ENCODE data around the gene PRRC2C. TPM values are rescaled to one million over a fixed set of nuclear protein-coding genes. Genes with fewer than 3 reads are reported as not detected.
"Not testable (repeated sequence)": the region's sequence is repeated elsewhere in the genome, so short reads cannot be mapped to it uniquely, and the experiment has no call there.

PRRC2C gene
- 44.3 TPM for polyA plus RNA-seq (2012; ENCODE audit: insufficient read depth, insufficient read length)

DNA sequence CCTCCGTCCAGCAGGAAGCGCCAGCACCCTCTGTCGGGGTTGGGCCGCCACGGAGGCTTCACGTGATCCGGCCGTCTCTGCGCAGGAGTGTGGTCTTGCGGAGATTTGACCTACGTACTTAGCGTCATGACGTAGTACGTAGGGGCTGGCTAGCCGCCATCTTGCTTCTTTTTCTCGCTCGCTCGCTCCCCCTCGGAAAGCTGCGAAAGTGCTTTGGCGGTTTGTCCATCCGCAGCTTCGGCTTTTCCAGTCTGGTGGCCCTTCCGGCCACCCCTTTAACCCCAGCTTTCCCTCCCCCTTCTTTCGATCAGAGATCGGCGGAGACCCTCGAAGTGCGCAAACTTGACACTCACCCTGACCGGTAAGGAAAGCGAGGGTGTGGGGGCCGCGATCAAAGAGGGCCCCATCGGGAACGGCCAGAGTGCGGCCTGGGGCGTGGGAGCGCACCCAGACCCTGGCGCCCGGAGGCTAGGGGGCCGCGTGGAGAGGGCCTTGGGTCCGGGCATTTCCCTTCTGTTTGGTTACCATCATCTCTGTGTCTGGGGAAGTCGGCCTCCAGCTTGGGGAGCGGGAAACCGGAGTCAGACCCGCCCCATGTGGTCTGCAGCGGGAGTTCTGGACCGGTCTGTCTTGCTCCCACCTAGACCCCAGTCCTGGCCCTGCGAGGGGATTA is at the start of gene PRRC2C:
Gene PRRC2C, plus strand, starts transcription at position 156 of the 673 bp plus-strand sequence. CDS start 26,559 bp downstream, outside the sequence.
- DNase-seq (ENCODE audit: low read depth, low spot score) = peak; percentile 96
- peak within 1 kb of the TSS; percentile 94 for H3K4me3 ChIP-seq (ENCODE audit: low read length)

GRCh38 chr1:171438441-171438840 is 46.9 kb upstream of the PRRC2C start:
- no peak for DNase-seq (ENCODE audit: low read depth, low spot score)
- no peak overlapping the region for H3K4me3 ChIP-seq (ENCODE audit: low read length)

DNA sequence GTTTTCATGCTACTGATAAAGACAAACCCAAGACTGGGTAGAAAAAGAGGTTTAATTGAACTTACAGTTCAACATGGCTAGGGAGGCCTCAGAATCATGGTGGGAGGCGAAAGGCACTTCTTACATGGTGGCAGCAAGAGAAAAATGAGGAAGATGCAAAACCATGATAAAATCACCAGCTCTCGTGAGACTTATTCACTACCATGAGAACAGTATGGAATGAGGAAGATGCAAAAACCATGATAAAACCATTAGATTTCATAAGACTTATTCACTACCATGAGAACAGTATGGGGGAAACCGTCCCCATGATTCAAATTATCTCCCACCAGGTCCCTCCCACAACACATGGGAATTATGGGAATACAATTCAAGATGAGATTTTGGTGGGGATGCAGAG is 45.1 kb upstream of the PRRC2C start:
- not testable (repeated sequence) for H3K4me3 ChIP-seq (ENCODE audit: low read length); DNase-seq (ENCODE audit: low read depth, low spot score)

GRCh38 chr1:171441278-171441895 is 43.9 kb upstream of the PRRC2C start:
- not testable (repeated sequence) for DNase-seq (ENCODE audit: low read depth, low spot score); H3K4me3 ChIP-seq (ENCODE audit: low read length)

GRCh38 chr1:171446386-171446785 is 38.9 kb upstream of the PRRC2C start:
- H3K4me3 ChIP-seq (ENCODE audit: low read length) = no peak overlapping the region
- no peak for DNase-seq (ENCODE audit: low read depth, low spot score)

- DNase-seq (ENCODE audit: low read depth, low spot score) = no peak
- H3K4me3 ChIP-seq (ENCODE audit: low read length) = no peak overlapping the region
These were observed 29.4 kb upstream of the PRRC2C start for GRCh38 chr1:171455967-171456366.

DNA sequence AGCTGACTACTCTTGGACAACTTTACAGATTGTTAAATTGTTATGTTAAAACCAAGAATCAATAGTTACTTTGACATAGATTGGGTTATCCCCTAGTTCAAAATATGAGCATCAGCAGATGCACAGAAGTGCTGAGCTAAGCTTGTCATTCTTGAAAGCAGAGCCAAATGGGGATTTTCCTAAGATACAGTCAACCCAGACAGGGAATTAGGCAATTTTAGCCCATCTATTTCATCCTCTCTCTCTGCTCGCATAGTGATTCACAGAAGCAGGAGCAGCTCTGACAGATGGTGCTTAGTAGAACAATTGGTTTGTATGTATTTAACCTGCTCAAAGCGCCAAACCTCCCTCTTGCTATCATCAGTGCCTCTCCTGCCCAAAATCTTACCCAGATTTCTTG is 27.9 kb upstream of the PRRC2C start:
- no peak overlapping the region for H3K4me3 ChIP-seq (ENCODE audit: low read length)
- DNase-seq (ENCODE audit: low read depth, low spot score) = no peak

DNA sequence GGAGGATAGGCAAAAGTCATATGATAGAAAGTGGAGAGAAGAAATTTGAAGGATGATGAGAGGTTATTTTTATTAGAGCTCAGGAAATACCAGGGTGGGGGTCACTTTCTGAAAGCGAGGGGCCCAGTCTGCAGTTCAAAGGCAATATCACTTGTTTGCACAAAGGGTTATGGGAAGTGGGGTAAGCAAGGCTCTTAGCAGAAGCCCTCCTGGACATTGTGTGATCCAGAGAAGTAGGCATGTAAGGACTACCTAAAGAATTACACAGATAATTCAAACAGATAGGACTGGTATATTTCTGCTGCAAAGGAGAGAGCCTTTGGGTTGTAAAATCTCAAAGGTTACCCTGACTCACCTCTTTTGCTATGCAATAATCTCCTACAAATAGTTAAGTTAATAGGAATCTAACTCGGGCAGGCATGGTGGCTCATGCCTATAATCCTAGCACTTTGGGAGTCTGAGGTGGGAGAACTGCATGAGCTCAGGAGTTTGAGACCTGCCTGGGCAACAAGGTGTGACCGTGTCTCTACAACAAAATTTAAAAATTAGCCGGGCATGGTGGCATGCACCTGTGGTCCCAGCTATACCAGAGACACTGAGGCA is 25.2 kb upstream of the PRRC2C start:
- DNase-seq (ENCODE audit: low read depth, low spot score) = no peak
- no peak overlapping the region for H3K4me3 ChIP-seq (ENCODE audit: low read length)

GRCh38 chr1:171467626-171468025 is 17.7 kb upstream of the PRRC2C start:
- H3K4me3 ChIP-seq (ENCODE audit: low read length) = no peak overlapping the region
- no peak for DNase-seq (ENCODE audit: low read depth, low spot score)

- DNase-seq (ENCODE audit: low read depth, low spot score) = no peak
- H3K4me3 ChIP-seq (ENCODE audit: low read length) = no peak overlapping the region
These were observed 17.1 kb upstream of the PRRC2C start for GRCh38 chr1:171468120-171468750.

DNA sequence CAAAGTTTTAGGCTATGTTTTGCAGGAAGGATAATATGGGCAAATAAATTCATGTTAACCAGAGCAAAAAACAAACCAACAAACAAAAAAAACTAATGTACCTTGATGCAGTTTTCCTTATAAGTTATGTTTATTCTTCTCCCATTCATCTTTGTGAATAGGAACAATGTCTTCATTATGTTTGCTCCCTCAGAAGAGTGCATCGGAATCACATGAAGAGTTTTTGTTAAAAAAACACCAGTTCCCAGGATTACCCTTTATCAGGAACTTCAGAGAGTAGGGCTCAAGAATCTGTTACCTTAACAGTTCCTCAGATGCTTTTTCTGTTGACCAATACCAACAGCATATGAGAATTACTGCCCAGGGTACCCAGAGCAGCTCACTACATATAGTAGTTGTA is 14.6 kb upstream of the PRRC2C start:
- DNase-seq (ENCODE audit: low read depth, low spot score) = no peak
- no peak overlapping the region for H3K4me3 ChIP-seq (ENCODE audit: low read length)

GRCh38 chr1:171472183-171472647 is 13.1 kb upstream of the PRRC2C start:
- H3K4me3 ChIP-seq (ENCODE audit: low read length) = no peak overlapping the region
- no peak for DNase-seq (ENCODE audit: low read depth, low spot score)

- DNase-seq (ENCODE audit: low read depth, low spot score) = no peak
- H3K4me3 ChIP-seq (ENCODE audit: low read length) = no peak overlapping the region
These were observed 8.5 kb upstream of the PRRC2C start for GRCh38 chr1:171476829-171477228.

GRCh38 chr1:171477804-171478203 is 7.5 kb upstream of the PRRC2C start:
- no peak overlapping the region for H3K4me3 ChIP-seq (ENCODE audit: low read length)
- DNase-seq (ENCODE audit: low read depth, low spot score) = no peak

- DNase-seq (ENCODE audit: low read depth, low spot score) = peak; percentile 28
- no peak overlapping the region for H3K4me3 ChIP-seq (ENCODE audit: low read length)
These were observed 5.3 kb upstream of the PRRC2C start for GRCh38 chr1:171480035-171480434.

DNA sequence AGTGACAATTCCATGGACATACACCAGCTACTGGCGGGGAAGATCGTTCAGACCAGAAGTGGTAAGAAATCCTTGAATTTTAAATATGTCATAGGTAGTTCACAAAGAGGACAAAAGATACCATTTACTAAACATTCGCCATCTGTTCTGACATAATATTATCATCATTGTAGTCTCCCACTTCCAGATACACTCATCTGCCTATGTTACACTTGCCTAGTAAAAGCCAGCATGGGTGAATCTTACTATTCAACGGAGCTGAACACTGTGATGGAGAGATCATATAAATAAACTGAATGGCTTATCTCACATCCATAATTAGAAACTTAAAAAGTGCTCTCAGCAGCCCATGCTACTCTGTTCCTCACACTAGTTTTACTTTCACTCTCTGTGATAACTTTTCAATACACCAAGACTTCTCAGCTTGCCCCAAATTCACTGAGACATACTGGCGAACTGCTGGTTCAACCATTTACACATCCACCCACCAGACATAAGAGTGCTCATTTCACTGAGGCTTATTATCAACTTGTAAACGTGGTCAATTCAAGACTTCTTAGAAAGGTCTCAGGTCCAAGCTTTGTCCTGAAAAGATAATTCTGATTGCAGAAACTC is 463 bp upstream of the PRRC2C start:
- no peak for DNase-seq (ENCODE audit: low read depth, low spot score)

GRCh38 chr1:171486048-171486519 is 754 bp downstream of the PRRC2C start:
- peak overlapping the region; percentile 94 for H3K4me3 ChIP-seq (ENCODE audit: low read length)
- peak; percentile 78 for DNase-seq (ENCODE audit: low read depth, low spot score)

More for the DNA sequence above, 463 bp upstream of the PRRC2C start:
- H3K4me3 ChIP-seq (ENCODE audit: low read length) = peak overlapping the region; percentile 94

DNA sequence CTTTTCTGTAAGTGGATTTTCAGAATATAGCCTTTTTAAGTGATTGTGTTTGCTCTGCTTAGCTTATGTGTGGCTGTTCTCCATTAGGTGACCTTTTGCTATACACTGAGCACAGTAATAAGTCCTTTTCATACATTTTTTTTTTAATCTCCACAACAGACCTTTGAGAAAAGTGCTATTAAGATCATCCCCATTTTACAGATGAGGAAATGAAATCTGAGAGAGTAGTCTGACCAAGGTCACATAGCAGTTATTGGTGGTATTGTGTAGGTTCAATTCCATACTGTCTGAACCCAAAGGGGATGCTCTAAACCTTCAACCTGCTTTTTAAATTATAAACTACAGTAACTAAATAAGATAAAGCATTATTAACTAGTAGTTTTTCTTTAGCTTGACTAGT is 1.7 kb downstream of the PRRC2C start:
- DNase-seq (ENCODE audit: low read depth, low spot score) = no peak
- H3K4me3 ChIP-seq (ENCODE audit: low read length) = peak overlapping the region; percentile 94

DNA sequence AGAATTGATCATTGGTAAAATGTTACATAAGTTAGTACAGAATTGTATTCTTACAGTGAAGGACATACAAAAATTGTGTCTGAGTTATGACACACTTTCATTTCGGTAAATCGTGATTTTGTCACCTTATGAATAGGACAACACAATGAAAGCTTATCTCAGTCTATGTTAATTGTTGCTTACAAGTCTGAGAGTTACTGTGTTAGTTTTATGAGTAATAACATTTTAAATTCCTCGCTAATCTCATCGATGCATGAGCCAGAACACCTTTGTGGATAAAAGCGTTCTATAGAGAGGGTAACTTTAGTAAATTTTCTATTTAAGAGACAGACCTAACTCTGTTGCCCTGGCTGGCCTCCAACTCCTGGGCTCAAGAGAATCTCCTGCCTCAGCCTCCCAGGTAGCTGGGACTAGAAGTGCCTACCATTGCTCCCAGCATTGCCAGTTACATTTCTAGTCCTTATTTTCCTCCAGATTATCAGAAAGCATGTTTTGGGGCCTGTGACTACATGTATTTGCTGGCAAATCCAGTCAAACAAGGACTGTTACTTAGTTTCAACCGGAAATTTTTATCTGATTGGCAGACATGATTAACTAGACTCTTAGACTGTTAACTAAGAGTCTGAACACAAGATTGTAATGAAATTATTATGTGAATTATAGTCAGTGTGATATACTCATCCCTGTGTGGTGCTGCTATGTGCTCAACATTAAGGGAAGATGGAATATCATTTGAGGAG is 3.0 kb downstream of the PRRC2C start:
- no peak for DNase-seq (ENCODE audit: low read depth, low spot score)
- H3K4me3 ChIP-seq (ENCODE audit: low read length) = no peak overlapping the region
